Measurements from ENCODE around the gene VAMP5. TPM values are rescaled to one million over a fixed set of nuclear protein-coding genes. Genes with fewer than 3 reads are reported as not detected.
A peak's percentile ranks its signal among the peaks of the same experiment; 100 is the strongest.

VAMP5 gene
- total and polyA plus RNA-seq, 2 of the 8 experiments (the other 6 are each of a cell fraction or from before 2014, with no cell fraction given) = 4.7 to 14.2 TPM

GRCh38 chr2:85611705-85612587 is 27.7 kb downstream of the VAMP5 start, which contains the start of gene C2orf68 (continued):
- no peak for TF ChIP-seq POU5F1 (IDR thresholded peaks at IDR 0.05; ENCODE audit: low read depth, low read length)
- TF ChIP-seq KDM4A (IDR thresholded peaks at IDR 0.05; ENCODE audit: low read depth, low read length, severe bottlenecking) = peak; percentile 67
- TF ChIP-seq SIN3A (conservative IDR thresholded peaks at IDR 0.05 in 1 of 2, IDR thresholded peaks at IDR 0.05 in 1 of 2; ENCODE audit: low read depth in 1 of 2, low read length in 2 of 2) = peak; percentile 9 to 69; a peak in 3 of 4 replicates
- peak; percentile 77 for TF ChIP-seq TAF1 (IDR thresholded peaks at IDR 0.05; ENCODE audit: low read depth, low read length)
- no peak for TF ChIP-seq USF2 (IDR thresholded peaks at IDR 0.05; ENCODE audit: low read length)
- TF ChIP-seq PHF8 (conservative IDR thresholded peaks at IDR 0.05; ENCODE audit: low read depth, low read length) = peak; percentile 90
- no peak for TF ChIP-seq SRF (IDR thresholded peaks at IDR 0.05; ENCODE audit: low read depth, low read length)
- no peak for TF ChIP-seq CHD7 (IDR thresholded peaks at IDR 0.05; ENCODE audit: insufficient replicate concordance, low read length)

Data from H1 (cell line).